ENCODE results near the gene TMOD1. TPM values are rescaled to one million over a fixed set of nuclear protein-coding genes. Genes with fewer than 3 reads are reported as not detected.

Gene TMOD1
- total and polyA plus RNA-seq, 10 of the 15 experiments (the other 5 are each of a cell fraction or from before 2014, with no cell fraction given), result 4.0 to 44.1 (median 15.4) TPM

- no peaks in the 10 kb centered on the region for H3K27me3 ChIP-seq (replicated peaks in 1 of 2; ENCODE audit: control insufficient read depth in 2 of 2, insufficient read depth in 2 of 2, low read length in 1 of 2)
- POLR2A ChIA-PET, result no interaction called here
- DNase-seq (ENCODE audit: low read depth, low spot score), result no peak
- no peaks in the 10 kb centered on the region for H3K79me2 ChIP-seq (ENCODE audit: control insufficient read depth, insufficient read depth, low read length)
- in situ Hi-C loops (cut with MboI), result no loop called here
- no peak overlapping the region for H2AFZ ChIP-seq (ENCODE audit: control insufficient read depth, low read depth, low read length)
- no peak overlapping the region for H3K4me3 ChIP-seq
- no peak overlapping the region for H3K4me2 ChIP-seq (ENCODE audit: control insufficient read depth, insufficient read depth)
- FAIRE-seq, result no peak
- TF ChIP-seq KLF5 (IDR thresholded peaks at IDR 0.05; ENCODE audit: partially characterized antibody) (no peak), BCL11A (IDR thresholded peaks at IDR 0.05; ENCODE audit: low read depth, low read length) (no peak), RELB (IDR thresholded peaks at IDR 0.05; ENCODE audit: low read depth) (no peak), HCFC1 (IDR thresholded peaks at IDR 0.05; ENCODE audit: low read length) (no peak), TAF1 (IDR thresholded peaks at IDR 0.05; ENCODE audit: borderline replicate concordance, low read depth, low read length) (no peak), ZNF622 (IDR thresholded peaks at IDR 0.05) (no peak), MEF2B (IDR thresholded peaks at IDR 0.05; ENCODE audit: partially characterized antibody, poor library complexity, severe bottlenecking) (no peak), ZSCAN29 (IDR thresholded peaks at IDR 0.05) (no peak), YY1 (IDR thresholded peaks at IDR 0.05; ENCODE audit: low read depth, low read length) (no peak), SUPT20H (IDR thresholded peaks at IDR 0.05; ENCODE audit: borderline replicate concordance, control insufficient read depth, low read depth, low read length) (no peak), ESRRA (IDR thresholded peaks at IDR 0.05; ENCODE audit: low read length) (no peak), ZNF384 (IDR thresholded peaks at IDR 0.05; ENCODE audit: borderline replicate concordance, low read depth, low read length) (no peak)
- H4K20me1 ChIP-seq (ENCODE audit: control insufficient read depth, insufficient read depth), result no peaks in the 10 kb centered on the region
- ATAC-seq, result no peak
- H3K36me3 ChIP-seq (ENCODE audit: control insufficient read depth in 2 of 2, insufficient read depth in 2 of 2, low read length in 1 of 2), result peaks cover 8 to 11% of the 10 kb centered on the region in 2 experiments
- RAD21 ChIA-PET (ENCODE audit: unreplicated experiment), result no interaction called here
- WGBS (ENCODE audit: insufficient coverage, insufficient replicate concordance, low lambda C conversion rate, missing lambda C conversion rate), result 100% methylated on average over 1 of the region's 1 CpG
- intact Hi-C loops (cut with micrococcal nuclease; ENCODE audit: unreplicated experiment), result no loop called here
- H3K27ac ChIP-seq (ENCODE audit: control insufficient read depth, insufficient read depth), result no peak overlapping the region
- no TSS peak for BruUV-seq (replicated peaks)
- H3K4me1 ChIP-seq (ENCODE audit: control insufficient read depth, insufficient read depth, low read length), result no peaks in the 10 kb centered on the region
- SMC1A ChIA-PET (ENCODE audit: uncharacterized antibody, unreplicated experiment), result no interaction called here
- H3K9ac ChIP-seq (ENCODE audit: control insufficient read depth, insufficient read depth, low read length), result no peak overlapping the region
- H3K9me3 ChIP-seq (replicated peaks; ENCODE audit: control insufficient read depth, insufficient read depth, low read length), result no peaks in the 10 kb centered on the region
- CTCF ChIA-PET, result no interaction called here
These were observed 48.9 kb downstream of the TMOD1 start for GRCh38 chr9:97550386-97550785.
